LNCAP (cell line): Measurements from ENCODE around the gene BCL11A.

Experiments used
- TF ChIP-seq, protein P1 (sequence below): fragments of 450-650 bp; IDR thresholded peaks from 2 replicates; pipeline ENCODE4 v1.5.1; 2017; ENCODE audit warnings: mild to moderate bottlenecking

BCL11A gene

DNA sequence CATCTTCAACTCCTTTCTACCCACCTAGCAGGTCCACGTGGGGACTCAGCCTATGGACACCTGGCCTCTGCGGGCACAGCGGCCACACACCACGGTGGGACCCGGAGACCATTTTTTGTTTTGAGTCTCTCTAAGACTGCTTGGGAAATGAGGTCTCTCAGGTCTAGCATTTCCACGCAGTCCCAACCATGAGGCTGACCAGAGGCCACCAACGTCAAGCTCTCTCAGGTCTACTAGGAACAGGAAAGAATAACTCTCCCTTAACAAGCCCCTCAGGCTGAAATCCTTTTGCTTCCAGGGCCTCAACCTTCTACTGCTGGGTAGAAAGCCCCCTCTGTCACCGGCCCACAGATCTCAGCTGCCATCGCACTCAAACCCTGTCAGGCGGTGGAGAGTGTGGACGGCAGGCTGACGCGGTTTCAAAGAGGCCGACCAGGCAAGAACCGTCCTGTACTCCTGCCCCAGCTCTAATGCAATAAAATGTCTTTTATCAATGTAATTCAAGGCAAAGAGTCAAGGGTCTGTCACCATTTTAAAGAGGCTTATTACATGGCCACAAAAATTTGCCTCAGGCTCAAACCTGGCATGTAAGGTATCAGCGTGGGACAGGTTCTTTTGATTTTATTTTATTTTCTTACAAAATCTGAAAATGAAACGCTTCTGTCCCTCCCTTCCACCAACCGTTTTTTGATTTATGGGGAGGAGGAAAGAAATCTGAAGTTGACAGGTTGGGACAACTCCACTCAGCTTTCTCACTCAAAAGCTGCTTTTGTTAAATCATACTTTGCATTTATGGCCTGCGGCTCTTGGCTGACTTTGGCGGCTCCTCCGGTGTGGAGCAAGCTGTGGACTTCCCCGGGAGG, 74.0 kb downstream of the BCL11A start:
- TF ChIP-seq, protein P1, sequence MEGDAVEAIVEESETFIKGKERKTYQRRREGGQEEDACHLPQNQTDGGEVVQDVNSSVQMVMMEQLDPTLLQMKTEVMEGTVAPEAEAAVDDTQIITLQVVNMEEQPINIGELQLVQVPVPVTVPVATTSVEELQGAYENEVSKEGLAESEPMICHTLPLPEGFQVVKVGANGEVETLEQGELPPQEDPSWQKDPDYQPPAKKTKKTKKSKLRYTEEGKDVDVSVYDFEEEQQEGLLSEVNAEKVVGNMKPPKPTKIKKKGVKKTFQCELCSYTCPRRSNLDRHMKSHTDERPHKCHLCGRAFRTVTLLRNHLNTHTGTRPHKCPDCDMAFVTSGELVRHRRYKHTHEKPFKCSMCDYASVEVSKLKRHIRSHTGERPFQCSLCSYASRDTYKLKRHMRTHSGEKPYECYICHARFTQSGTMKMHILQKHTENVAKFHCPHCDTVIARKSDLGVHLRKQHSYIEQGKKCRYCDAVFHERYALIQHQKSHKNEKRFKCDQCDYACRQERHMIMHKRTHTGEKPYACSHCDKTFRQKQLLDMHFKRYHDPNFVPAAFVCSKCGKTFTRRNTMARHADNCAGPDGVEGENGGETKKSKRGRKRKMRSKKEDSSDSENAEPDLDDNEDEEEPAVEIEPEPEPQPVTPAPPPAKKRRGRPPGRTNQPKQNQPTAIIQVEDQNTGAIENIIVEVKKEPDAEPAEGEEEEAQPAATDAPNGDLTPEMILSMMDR: no peak

DNA sequence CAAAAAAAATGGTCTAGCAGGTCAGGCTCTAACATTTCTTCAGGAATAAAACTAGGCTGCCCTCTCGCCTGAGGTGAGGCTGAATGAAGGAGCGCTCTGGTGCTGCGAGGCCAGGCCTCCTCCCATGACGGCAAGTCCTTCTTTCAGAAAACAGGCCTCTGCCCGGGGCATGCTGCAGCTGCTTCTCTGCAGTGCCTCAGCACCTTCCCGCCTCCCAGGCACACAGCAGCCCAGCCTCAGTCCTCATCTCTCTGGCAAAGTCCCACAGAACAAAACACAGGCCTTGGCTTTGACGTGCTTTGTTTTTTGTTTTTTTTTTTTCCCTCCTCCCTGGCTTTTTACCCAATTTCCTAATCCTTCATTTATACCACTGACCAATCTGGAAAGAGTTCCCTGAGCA, 74.8 kb downstream of the BCL11A start:
- TF ChIP-seq, protein P1: no peak

DNA sequence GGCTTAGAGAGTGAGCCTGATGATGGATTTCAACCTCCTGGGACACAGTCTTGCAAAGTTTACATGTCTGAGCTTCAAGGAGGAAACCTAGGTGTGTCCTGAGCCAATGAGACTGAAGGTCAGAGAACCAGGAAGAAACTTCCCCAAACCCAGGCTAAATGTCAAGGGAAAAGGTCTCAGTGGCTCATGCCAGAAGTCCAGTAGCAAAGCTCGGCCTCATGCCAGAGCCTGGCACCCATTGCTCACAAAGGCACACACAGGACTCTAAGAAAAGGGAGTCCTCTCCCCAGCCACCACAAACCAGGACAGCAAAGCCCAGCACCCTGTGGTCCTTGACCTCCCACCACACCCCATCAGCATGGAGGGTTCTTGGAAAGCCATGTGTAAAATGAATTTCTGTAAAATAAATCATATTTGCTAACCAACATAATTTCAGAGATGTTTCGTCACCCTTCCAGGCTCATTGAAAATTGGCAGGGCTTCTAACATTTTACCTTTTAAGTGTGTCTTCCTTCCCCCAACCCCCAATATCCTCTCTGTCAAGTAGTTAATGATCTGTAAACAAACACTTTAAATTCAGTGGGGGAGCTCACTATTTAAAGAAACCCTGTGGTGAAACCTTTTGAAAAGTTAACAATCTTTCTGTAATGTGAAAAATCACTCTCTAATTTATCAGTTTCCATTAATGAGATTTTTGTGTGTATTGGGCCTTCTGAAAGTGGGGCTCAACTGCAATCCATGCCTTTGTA, 77.1 kb downstream of the BCL11A start:
- TF ChIP-seq, protein P1: no peak

DNA sequence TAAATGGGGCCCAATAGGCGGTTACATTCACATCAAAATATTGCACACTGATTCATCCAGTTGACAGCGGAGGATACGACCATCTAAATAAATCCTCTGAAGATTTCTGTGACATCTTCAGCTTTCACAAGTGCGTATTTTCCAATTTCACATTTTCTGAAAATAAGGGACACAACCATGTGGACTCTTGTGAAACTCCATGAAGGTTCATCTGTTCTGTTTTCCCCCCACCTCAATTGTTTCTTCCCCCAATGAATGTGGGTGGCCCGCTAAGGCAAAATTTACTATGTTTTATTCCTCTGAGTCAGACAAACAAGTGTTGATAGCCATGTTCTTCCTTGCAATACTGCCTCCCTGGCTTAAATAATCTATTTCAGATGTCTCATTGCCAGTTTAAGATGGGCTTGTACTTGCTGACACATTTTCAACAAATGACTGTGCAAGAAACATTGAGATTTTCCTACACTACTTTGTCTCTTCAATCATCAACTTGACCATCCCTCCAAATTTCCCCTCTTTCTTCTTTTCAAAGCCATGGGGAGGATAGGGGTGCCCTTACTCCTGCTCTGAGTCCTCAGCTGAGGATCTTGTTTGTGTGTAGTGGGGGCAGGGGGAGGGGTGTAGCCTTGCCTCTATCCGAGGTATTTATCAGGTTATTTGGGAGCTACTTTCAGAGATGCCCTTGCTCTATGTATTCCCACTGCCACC, 78.2 kb downstream of the BCL11A start:
- TF ChIP-seq, protein P1: no peak

DNA sequence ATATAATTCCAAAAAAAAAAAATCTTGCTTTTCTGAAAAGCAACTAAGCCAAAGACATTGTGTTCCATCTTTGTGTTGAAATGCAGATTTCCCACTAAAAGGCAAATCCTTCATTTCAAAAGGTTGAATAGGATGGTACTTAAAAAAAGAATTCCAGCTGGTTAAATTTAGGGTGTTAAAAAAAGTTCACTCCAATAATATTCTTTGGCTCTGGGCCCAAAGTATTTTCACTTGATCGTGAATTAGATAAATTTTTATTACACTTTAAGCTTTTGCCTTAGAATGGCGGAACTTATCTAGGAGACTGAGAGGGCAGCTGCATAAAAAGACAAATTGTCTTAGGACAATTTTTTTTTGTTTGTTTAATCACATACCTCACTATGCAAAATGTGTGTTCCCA, 79.2 kb downstream of the BCL11A start:
- TF ChIP-seq, protein P1: no peak

DNA sequence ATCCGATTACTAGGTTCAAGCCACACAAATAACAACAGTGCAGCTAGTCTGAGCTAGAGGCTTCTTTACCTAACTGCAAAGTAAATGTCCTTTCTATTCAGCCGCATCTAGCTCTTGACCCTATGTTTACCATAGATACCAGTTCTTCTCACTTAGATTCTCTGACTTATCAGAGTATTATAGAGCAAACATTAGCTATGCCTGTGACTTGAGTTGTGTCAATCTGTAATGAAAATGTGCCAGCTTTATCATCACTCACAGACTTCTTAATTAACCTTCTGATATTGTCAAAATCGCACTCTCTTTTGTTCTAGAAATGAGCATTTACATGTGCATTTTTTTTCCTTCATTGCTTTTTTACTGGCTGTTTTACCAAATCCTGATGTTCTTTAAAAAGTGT, 79.9 kb downstream of the BCL11A start:
- TF ChIP-seq, protein P1: no peak

DNA sequence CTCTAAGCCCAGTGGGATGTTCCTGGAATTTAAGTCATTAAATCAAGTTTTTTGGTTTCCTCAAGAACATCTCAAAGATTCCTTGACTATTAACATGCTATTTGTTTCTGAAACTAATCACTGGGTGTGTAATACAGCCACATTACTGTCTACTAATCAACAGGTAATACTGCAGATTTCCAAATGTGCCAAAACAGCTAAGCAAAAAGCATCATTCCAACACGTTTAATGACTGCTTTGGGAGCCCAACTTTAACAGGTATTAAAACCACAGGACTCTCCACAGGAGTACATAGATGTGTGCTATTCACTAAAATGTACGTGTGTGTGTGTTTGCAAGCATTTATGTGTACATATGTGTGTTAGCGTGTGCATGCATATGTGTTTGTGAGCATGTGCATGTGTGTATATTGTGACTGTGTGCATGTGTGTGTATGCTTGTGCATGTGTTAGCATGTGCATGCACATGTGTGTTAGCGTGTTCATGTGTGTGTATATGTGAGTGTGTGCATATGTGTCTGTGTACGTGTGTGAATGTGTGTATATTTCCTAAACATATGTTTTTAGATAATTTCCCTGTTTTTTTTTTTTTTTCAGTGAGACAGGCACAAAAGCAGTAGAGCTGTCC, 80.7 kb downstream of the BCL11A start:
- TF ChIP-seq, protein P1: no peak
